Measurements from ENCODE around the gene PEAK3. TPM values are rescaled to one million over a fixed set of nuclear protein-coding genes. Genes with fewer than 3 reads are reported as not detected.

Gene PEAK3
- total RNA-seq, 1 experiment from 2014 or later = not detected

GRCh38 chr19:2288818-2289713 is 7.1 kb upstream of the PEAK3 start:
- intact Hi-C loops (cut with micrococcal nuclease) = no loop called here
- peaks cover 29% of the 10 kb centered on the region for H3K27me3 Mint-ChIP-seq (ENCODE audit: insufficient read depth, unreplicated experiment)

GRCh38 chr19:2288338-2288817 is 6.4 kb upstream of the PEAK3 start:
- H3K27ac Mint-ChIP-seq (ENCODE audit: low read depth, unreplicated experiment) = no peak overlapping the region
- TF ChIP-seq CTCF (IDR thresholded peaks at IDR 0.05; ENCODE audit: unreplicated experiment) = no peak
- peaks cover 22% of the 10 kb centered on the region for H3K27me3 Mint-ChIP-seq (ENCODE audit: insufficient read depth, unreplicated experiment)
- no TSS peak for BruUV-seq (replicated peaks)
- H3K36me3 Mint-ChIP-seq (ENCODE audit: insufficient read depth, unreplicated experiment) = no peaks in the 10 kb centered on the region
- intact Hi-C loops (cut with micrococcal nuclease) = no loop called here
- CTCF ChIA-PET = interaction anchor here (0.6 to 1.2 kb wide), 3 partner anchors 48 to 141 kb away, joined by 3 to 4 read pairs (median 4); no protein-coding TSS in a partner anchor
- H3K9me3 Mint-ChIP-seq (ENCODE audit: unreplicated experiment) = no peaks in the 10 kb centered on the region
- no peak for DNase-seq (ENCODE audit: unreplicated experiment)
- no peaks in the 10 kb centered on the region for H3K4me1 Mint-ChIP-seq (ENCODE audit: insufficient read depth, unreplicated experiment)
- no peak overlapping the region for H3K4me3 Mint-ChIP-seq (ENCODE audit: unreplicated experiment)
- POLR2A ChIA-PET = interaction anchor here (0.8 to 1.3 kb wide), 2 partner anchors 9 to 139 kb away, joined by 3 read pairs; partner anchors contain the start of gene TIMM13

More at GRCh38 chr19:2288818-2289713, 7.1 kb upstream of the PEAK3 start:
- ChIA-PET POLR2A (no interaction called here), CTCF (interaction anchor here (0.6 to 1.2 kb wide), 3 partner anchors 49 to 141 kb away, joined by 3 to 4 read pairs (median 4); no protein-coding TSS in a partner anchor)
- H3K27ac Mint-ChIP-seq (ENCODE audit: low read depth, unreplicated experiment) = no peak overlapping the region
- no peak overlapping the region for H3K4me3 Mint-ChIP-seq (ENCODE audit: unreplicated experiment)
- no peak for DNase-seq (ENCODE audit: unreplicated experiment)
- H3K9me3 Mint-ChIP-seq (ENCODE audit: unreplicated experiment) = no peaks in the 10 kb centered on the region
- H3K36me3 Mint-ChIP-seq (ENCODE audit: insufficient read depth, unreplicated experiment) = no peaks in the 10 kb centered on the region
- H3K4me1 Mint-ChIP-seq (ENCODE audit: insufficient read depth, unreplicated experiment) = no peaks in the 10 kb centered on the region
- no TSS peak for BruUV-seq (replicated peaks)
- no peak for TF ChIP-seq CTCF (IDR thresholded peaks at IDR 0.05; ENCODE audit: unreplicated experiment)

GRCh38 chr19:2287585-2288337 is 5.8 kb upstream of the PEAK3 start:
- intact Hi-C loops (cut with micrococcal nuclease) = no loop called here
- H3K27ac Mint-ChIP-seq (ENCODE audit: low read depth, unreplicated experiment) = no peak overlapping the region
- DNase-seq (ENCODE audit: unreplicated experiment) = no peak
- peaks cover 20% of the 10 kb centered on the region for H3K27me3 Mint-ChIP-seq (ENCODE audit: insufficient read depth, unreplicated experiment)
- TF ChIP-seq CTCF (IDR thresholded peaks at IDR 0.05; ENCODE audit: unreplicated experiment) = no peak
- POLR2A ChIA-PET = interaction anchor here (0.8 to 1.4 kb wide), 3 partner anchors 8 to 140 kb away, joined by 3 to 4 read pairs (median 3); partner anchors contain the start of gene TIMM13
- H3K4me3 Mint-ChIP-seq (ENCODE audit: unreplicated experiment) = no peak overlapping the region
- BruUV-seq (replicated peaks) = no TSS peak
- H3K4me1 Mint-ChIP-seq (ENCODE audit: insufficient read depth, unreplicated experiment) = no peaks in the 10 kb centered on the region
- CTCF ChIA-PET = interaction anchor here (1.4 kb wide), 1 partner anchor 14 kb away, joined by 3 read pairs; no protein-coding TSS in a partner anchor
- no peaks in the 10 kb centered on the region for H3K9me3 Mint-ChIP-seq (ENCODE audit: unreplicated experiment)
- no peaks in the 10 kb centered on the region for H3K36me3 Mint-ChIP-seq (ENCODE audit: insufficient read depth, unreplicated experiment)
